ENCODE results near the gene SPTBN1.
"Not testable (repeated sequence)": the region's sequence is repeated elsewhere in the genome, so short reads cannot be mapped to it uniquely, and the experiment has no call there.

SPTBN1 gene

GRCh38 chr2:54516842-54517241 lies 60.7 kb downstream of the SPTBN1 start:
- ATAC-seq (ENCODE audit: low read depth) (no peak), DNase-seq (ENCODE audit: low spot score) (no peak)
- H3K27ac ChIP-seq (ENCODE audit: poor library complexity, severe bottlenecking), result no peak overlapping the region
- no peaks in the 10 kb centered on the region for H3K9me3 ChIP-seq (ENCODE audit: severe bottlenecking)
- no peaks in the 10 kb centered on the region for H3K27me3 ChIP-seq (ENCODE audit: insufficient read depth, poor library complexity, severe bottlenecking)
- H3K4me3 ChIP-seq (ENCODE audit: severe bottlenecking), result no peak overlapping the region
- no peaks in the 10 kb centered on the region for H3K36me3 ChIP-seq (ENCODE audit: low read depth)
- peaks cover 3% of the 10 kb centered on the region for H3K4me1 ChIP-seq (ENCODE audit: insufficient read depth, poor library complexity, severe bottlenecking)
- no peak for TF ChIP-seq CTCF (IDR thresholded peaks at IDR 0.05; ENCODE audit: poor library complexity, severe bottlenecking)

GRCh38 chr2:54518016-54518415 lies 61.9 kb downstream of the SPTBN1 start:
- not testable (repeated sequence) for DNase-seq (ENCODE audit: low spot score); H3K27me3 ChIP-seq (ENCODE audit: insufficient read depth, poor library complexity, severe bottlenecking); H3K4me1 ChIP-seq (ENCODE audit: insufficient read depth, poor library complexity, severe bottlenecking); H3K36me3 ChIP-seq (ENCODE audit: low read depth); ATAC-seq (ENCODE audit: low read depth); H3K4me3 ChIP-seq (ENCODE audit: severe bottlenecking); H3K27ac ChIP-seq (ENCODE audit: poor library complexity, severe bottlenecking); H3K9me3 ChIP-seq (ENCODE audit: severe bottlenecking)

GRCh38 chr2:54518430-54518829 lies 62.3 kb downstream of the SPTBN1 start:
- Histone ChIP-seq H3K4me3 (ENCODE audit: severe bottlenecking) (no peak overlapping the region), H3K9me3 (ENCODE audit: severe bottlenecking) (no peaks in the 10 kb centered on the region), H3K4me1 (ENCODE audit: insufficient read depth, poor library complexity, severe bottlenecking) (peaks cover 8% of the 10 kb centered on the region), H3K36me3 (ENCODE audit: low read depth) (no peaks in the 10 kb centered on the region), H3K27me3 (ENCODE audit: insufficient read depth, poor library complexity, severe bottlenecking) (no peaks in the 10 kb centered on the region), H3K27ac (ENCODE audit: poor library complexity, severe bottlenecking) (no peak overlapping the region)
- DNase-seq (ENCODE audit: low spot score), result no peak
- no peak for ATAC-seq (ENCODE audit: low read depth)
- TF ChIP-seq CTCF (IDR thresholded peaks at IDR 0.05; ENCODE audit: poor library complexity, severe bottlenecking), result no peak

- no peak for ATAC-seq (ENCODE audit: low read depth)
- Histone ChIP-seq H3K36me3 (ENCODE audit: low read depth) (no peaks in the 10 kb centered on the region), H3K27me3 (ENCODE audit: insufficient read depth, poor library complexity, severe bottlenecking) (no peaks in the 10 kb centered on the region), H3K27ac (ENCODE audit: poor library complexity, severe bottlenecking) (peak overlapping the region; percentile 5), H3K4me1 (ENCODE audit: insufficient read depth, poor library complexity, severe bottlenecking) (peaks cover 22% of the 10 kb centered on the region), H3K9me3 (ENCODE audit: severe bottlenecking) (no peaks in the 10 kb centered on the region), H3K4me3 (ENCODE audit: severe bottlenecking) (no peak overlapping the region)
- TF ChIP-seq CTCF (IDR thresholded peaks at IDR 0.05; ENCODE audit: poor library complexity, severe bottlenecking), result no peak
- no peak for DNase-seq (ENCODE audit: low spot score)
Observed at GRCh38 chr2:54519841-54520459, 63.8 kb downstream of the SPTBN1 start.

- peak; percentile 73 for ATAC-seq (ENCODE audit: low read depth)
- TF ChIP-seq CTCF (IDR thresholded peaks at IDR 0.05; ENCODE audit: poor library complexity, severe bottlenecking), result no peak
- Histone ChIP-seq H3K27me3 (ENCODE audit: insufficient read depth, poor library complexity, severe bottlenecking) (no peaks in the 10 kb centered on the region), H3K4me1 (ENCODE audit: insufficient read depth, poor library complexity, severe bottlenecking) (peaks cover 26% of the 10 kb centered on the region), H3K36me3 (ENCODE audit: low read depth) (no peaks in the 10 kb centered on the region), H3K27ac (ENCODE audit: poor library complexity, severe bottlenecking) (peak overlapping the region; percentile 5), H3K4me3 (ENCODE audit: severe bottlenecking) (no peak overlapping the region), H3K9me3 (ENCODE audit: severe bottlenecking) (no peaks in the 10 kb centered on the region)
- DNase-seq (ENCODE audit: low spot score), result no peak
Observed at GRCh38 chr2:54520687-54521086, 64.6 kb downstream of the SPTBN1 start.

Data from RWPE2 (cell line).